Measurements from ENCODE around the gene CELF4.

Gene CELF4

GRCh38 chr18:37419866-37420265, 145.7 kb downstream of the CELF4 start:
- no peak for DNase-seq (ENCODE audit: low read depth, low spot score)

DNA sequence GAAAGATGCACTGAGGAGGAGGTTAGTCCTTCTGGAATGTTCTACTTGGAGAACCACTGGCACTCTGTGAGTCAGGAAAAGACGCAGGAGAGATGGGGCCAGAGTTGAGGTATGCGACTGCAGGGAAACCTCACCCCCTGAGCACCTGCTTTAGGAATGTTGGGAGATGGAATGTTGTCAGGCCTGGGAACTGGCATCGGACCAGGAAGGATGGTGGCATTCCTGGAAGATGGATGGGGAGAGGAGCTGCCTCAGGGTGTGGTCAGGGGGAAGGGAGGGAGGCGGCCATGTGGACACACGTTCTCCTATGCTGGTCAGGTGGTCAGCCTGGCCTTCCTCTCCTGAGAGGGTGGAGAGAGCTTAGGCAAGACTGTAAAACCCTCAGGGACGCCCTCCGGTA, 146.3 kb downstream of the CELF4 start:
- DNase-seq (ENCODE audit: low read depth, low spot score) = peak; percentile 39

DNA sequence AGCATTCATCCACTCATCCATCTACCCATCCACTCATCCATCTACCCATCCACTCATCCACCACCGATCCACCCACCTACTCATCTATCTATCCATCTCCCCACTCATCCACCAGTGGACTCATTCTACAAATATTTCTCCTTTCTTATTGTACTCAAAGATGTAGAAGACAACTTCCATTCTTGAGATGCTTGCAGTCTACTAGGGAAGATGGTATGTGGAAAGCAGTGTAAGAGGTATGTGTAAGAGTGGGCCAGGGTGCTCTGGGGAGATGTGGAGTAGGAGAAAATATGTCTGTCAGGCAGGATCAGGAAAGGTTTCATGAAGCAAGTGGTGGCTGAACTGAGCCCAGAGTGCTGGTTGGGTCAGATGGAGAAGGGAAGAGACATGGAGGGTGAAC, 150.8 kb downstream of the CELF4 start:
- no peak for DNase-seq (ENCODE audit: low read depth, low spot score)

DNA sequence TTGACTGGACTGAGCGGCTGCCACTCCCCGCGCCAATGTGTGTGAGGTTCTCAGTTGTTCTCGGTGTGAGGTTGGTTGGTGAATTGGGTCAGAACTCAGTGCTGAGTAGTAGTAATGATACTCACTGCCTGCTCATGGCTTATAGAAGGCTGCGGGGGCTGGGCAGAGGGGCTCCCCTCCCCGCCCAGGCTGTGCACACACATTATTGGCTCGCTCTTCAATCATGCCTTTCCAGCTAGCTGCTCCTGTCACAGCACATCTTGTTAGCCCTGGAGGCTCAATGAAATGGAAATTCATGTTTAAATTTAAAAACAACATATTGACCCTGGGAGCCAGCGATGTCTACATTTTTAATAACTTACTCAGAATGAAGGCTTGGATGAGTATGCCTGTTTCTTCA, 152.8 kb downstream of the CELF4 start:
- no peak for DNase-seq (ENCODE audit: low read depth, low spot score)

DNA sequence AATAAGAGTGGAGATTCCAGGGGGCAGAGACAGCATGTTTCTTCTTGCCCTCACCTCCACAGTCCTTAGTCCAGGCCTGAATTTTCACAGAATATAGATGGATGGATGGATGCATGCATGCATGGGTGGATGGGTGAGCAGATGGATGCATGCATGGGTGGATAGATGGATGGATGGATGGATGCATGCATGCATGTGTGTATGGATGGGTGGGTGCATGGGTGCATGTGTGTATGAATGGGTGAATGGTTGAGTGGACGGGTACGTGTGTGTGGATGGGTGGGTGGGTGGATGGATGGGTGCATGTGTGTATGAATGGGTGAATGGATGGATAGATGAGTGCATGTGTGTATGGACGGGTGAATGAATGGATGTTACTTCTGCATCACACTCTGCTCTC, 153.3 kb downstream of the CELF4 start:
- no peak for DNase-seq (ENCODE audit: low read depth, low spot score)

- DNase-seq (ENCODE audit: low read depth, low spot score) = peak; percentile 91
Observed at GRCh38 chr18:37409878-37410277, 155.7 kb downstream of the CELF4 start.

DNA sequence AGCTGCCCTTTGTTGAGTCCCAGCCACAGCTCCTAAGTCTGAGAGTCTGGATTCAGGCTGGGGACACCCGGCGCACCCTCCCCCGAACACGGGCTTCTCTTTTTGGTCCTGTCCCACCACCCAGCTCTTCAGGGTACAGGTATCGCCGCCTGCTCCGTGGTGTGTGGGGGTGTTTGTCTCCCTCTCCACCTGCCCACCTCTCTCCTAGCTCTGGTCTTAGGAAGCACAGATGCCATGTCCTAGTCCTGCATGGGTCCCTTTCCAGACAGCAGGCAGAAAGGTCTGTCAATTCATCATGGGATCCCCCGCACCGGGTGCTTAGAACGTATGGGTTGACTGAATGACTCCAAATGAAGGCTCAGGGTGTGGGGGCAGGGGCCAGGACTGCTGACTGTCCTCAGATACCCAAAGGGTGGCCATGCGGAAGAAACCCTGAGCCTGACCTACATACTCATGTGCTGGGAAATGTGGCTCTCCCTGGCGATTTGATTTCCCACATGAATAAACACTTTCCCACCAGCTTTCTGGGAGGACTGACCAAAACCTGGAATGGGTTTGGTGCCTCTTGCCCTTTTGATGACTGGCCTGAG, 156.8 kb downstream of the CELF4 start:
- DNase-seq (ENCODE audit: low read depth, low spot score) = no peak

- DNase-seq (ENCODE audit: low read depth, low spot score) = no peak
Observed at GRCh38 chr18:37407571-37407970, 158.0 kb downstream of the CELF4 start.

- no peak for DNase-seq (ENCODE audit: low read depth, low spot score)
Observed at GRCh38 chr18:37405772-37406171, 159.8 kb downstream of the CELF4 start.

DNA sequence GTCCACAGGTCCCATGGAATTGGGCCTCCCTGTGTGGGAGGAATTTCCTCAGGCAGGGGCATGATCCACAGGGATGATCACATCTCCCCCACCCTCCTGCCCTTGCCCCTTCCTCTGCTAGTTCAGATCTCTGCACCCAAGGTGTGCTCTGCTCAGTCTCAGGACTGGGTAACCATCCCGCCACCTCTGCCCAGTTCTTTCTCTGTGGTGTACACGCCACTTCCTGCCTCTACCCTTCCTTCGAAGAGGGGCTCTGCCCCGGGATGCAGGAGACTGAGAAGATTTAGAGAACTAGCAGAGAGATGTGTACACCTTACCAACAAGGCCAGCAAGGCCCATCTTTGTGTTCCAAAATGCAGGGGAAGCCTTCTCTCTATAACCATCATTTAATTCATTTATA, 160.4 kb downstream of the CELF4 start:
- no peak for DNase-seq (ENCODE audit: low read depth, low spot score)

DNA sequence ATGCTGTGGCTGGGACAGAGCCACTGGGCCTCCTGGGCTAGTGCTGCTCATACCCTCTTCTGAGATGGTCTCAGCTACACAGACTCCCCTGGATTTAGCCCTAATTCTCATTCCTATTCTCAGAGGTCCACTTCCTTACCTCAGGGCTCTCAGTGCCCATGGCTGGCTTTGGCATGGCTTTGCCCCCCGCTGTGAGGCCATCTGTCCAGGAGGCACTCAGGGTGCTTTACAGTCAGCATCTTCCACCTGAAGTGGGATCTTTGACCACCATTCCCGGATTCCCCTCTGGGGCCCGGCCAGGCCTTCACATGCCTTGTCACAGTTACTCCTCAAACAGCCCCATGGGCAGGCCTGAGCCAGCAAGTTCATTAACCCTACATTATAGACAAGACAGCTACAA, 161.8 kb downstream of the CELF4 start:
- DNase-seq (ENCODE audit: low read depth, low spot score) = no peak

GRCh38 chr18:37403100-37403781, 162.4 kb downstream of the CELF4 start:
- DNase-seq (ENCODE audit: low read depth, low spot score) = peak; percentile 60

DNA sequence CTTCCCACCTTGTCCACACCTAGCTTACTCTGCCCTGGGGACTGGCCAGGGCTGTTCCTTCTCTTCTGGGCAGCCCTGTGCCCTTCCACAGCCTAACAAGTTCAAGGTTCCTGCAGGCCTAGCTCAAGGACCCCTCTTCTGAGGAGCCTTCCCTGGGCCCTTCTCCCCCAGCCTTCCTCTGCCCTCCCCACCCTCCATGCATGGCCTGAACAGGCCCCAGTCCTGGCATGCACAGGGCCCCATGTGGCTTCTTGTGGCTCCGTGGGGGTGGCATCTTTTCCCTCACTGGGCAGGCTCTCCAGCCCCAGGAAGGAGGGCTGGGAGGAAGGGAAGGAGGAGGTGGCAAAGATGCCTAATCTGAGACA, 162.9 kb downstream of the CELF4 start:
- no peak for DNase-seq (ENCODE audit: low read depth, low spot score)

- no peak for DNase-seq (ENCODE audit: low read depth, low spot score)
Observed at GRCh38 chr18:37400802-37401201, 164.8 kb downstream of the CELF4 start.

DNA sequence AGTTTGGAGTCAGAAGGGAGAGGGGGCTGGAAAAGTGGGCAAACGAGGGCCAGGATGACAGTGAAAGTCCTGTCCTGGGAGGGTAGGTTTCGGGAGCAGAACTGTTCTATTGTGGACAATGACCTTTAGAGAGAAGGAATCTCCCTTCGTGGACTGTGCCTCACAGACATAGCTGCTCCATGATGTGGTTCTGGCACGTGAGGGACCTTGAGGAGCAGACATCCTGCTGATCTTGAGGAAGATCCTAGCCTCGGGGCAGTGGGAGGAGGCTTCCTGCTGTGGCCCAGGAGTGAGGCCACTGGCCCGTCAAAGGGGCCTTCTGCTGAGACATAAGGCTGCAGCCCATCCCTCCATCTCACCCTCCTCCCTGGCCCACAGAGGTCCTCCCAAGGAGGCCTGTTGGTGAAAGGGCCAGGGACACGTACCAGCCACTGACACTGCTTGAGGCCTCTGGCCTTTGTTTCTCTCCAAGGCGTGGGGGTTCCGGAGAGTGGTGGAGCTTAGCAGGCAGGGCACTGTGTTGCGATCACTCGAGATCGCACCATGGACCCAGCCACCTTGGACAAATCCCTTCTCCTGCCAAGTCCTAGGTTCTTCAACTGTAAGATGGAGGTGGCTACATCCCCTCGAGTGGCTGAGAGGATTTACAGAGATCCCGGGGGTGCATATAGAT, 167.2 kb downstream of the CELF4 start:
- DNase-seq (ENCODE audit: low read depth, low spot score) = no peak

GRCh38 chr18:37397814-37398213, 167.8 kb downstream of the CELF4 start:
- DNase-seq (ENCODE audit: low read depth, low spot score) = no peak

GRCh38 chr18:37396971-37397720, 168.5 kb downstream of the CELF4 start:
- no peak for DNase-seq (ENCODE audit: low read depth, low spot score)

- no peak for DNase-seq (ENCODE audit: low read depth, low spot score)
Observed at GRCh38 chr18:37395631-37396030, 170.0 kb downstream of the CELF4 start.

GRCh38 chr18:37395138-37395537, 170.5 kb downstream of the CELF4 start:
- no peak for DNase-seq (ENCODE audit: low read depth, low spot score)

- no peak for DNase-seq (ENCODE audit: low read depth, low spot score)
Observed at GRCh38 chr18:37394610-37394965, 171.0 kb downstream of the CELF4 start.

DNA sequence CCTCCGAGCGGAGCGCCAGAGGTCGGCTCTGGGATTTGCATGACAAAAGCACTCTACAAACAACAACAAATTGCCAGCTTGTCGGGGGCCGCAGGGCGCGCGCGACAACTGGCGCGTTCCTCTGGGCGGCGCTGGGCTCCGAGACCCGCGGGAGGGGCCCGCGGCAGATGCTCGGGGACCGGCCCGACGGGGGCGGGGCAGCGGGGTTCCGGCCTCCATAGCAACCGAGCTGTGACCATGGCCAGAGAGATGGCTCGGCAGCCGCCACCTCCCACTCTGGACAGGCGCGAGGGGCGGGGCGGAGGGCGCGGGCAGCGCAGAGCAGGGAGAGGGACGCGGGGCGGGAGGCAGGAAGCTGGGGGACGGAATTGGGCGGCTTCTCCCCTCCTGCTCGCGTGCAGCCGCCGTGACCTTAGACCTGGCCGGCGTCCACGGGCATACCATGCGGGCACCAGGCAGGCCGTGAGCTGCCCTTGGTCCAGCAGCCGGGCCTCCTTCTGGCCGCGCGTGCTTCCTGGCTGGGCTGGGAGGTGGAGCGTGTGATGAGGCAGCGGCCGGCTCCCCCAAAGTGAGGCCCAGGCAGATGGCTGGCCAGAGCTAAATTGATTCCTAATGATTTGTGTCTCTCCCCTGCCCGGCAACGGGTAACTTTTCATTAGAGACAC, 171.5 kb downstream of the CELF4 start:
- peak; percentile 93 for DNase-seq (ENCODE audit: low read depth, low spot score)

GRCh38 chr18:37393221-37393827, 172.3 kb downstream of the CELF4 start:
- peak; percentile 27 for DNase-seq (ENCODE audit: low read depth, low spot score)

All from ELF-1 (cell line).